Activated T-helper 1 cell treated with Interleukin-2 at 50 U/mL for 16 hours (primary cell): ENCODE results near the gene ZNF140.
A peak's percentile ranks its signal among the peaks of the same experiment; 100 is the strongest.

Experiments
- DNase-seq: peaks from one replicate; pipeline ENCODE4 v3.0.0-alpha.2; 2020; ENCODE audit warnings: low read depth

ZNF140 gene

GRCh38 chr12:133130038-133130807 lies 49.5 kb downstream of the ZNF140 start, which contains the start of the genes ZNF10 and ZNF891:
Gene ZNF10, plus strand, starts transcription at chr12:133130627. Its CDS starts 13,866 bp downstream, at chr12:133144493.
Gene ZNF891, minus strand, starts transcription at chr12:133130274. Its CDS starts 8,356 bp downstream, at chr12:133121918.
- peak; percentile 93 for DNase-seq

GRCh38 chr12:133130808-133131128 lies 50.0 kb downstream of the ZNF140 start:
- no peak for DNase-seq

GRCh38 chr12:133135747-133136146 lies 55.0 kb downstream of the ZNF140 start:
- DNase-seq = no peak

- DNase-seq = no peak
These were observed 65.3 kb downstream of the ZNF140 start for GRCh38 chr12:133145981-133146380.

GRCh38 chr12:133156125-133156690 lies 75.5 kb downstream of the ZNF140 start:
- DNase-seq = no peak
